Calu3 (cell line): ENCODE data around the gene DNAI2. TPM values are rescaled to one million over a fixed set of nuclear protein-coding genes. Genes with fewer than 3 reads are reported as not detected.

Source experiments
- BruUV-seq: library from RNA; stranded (reverse); fragments of 400-500 nt; replicated peaks from 2 replicates; lab custom pipeline; 2021; lab: Mats Ljungman, UMichigan
- CTCF ChIA-PET: fragments of 300-600 bp; sonication (Branson Sonifier 250); formaldehyde crosslinking; loops from one replicate; lab custom pipeline; 2022; ENCODE audit warnings: antibody characterized with exemption; lab: Charles Lee
- DNase-seq: peaks from one replicate; pipeline ENCODE4 v3.0.0; 2022
- H3K27ac Mint-ChIP-seq: one replicate; pipeline ENCODE4 v1.8.0; 2022; ENCODE audit warnings: mixed read lengths; ENCODE audit not compliant: unreplicated experiment
- H3K27me3 Mint-ChIP-seq: one replicate; pipeline ENCODE4 v1.8.0; 2022; ENCODE audit warnings: mixed read lengths; ENCODE audit not compliant: unreplicated experiment
- H3K36me3 Mint-ChIP-seq: one replicate; pipeline ENCODE4 v1.8.0; 2022; ENCODE audit warnings: mild to moderate bottlenecking, moderate library complexity, mixed read lengths; ENCODE audit not compliant: insufficient read depth, unreplicated experiment
- H3K4me1 Mint-ChIP-seq: one replicate; pipeline ENCODE4 v1.8.0; 2022; ENCODE audit warnings: mild to moderate bottlenecking, low read depth, mixed read lengths; ENCODE audit not compliant: unreplicated experiment
- H3K4me3 Mint-ChIP-seq: one replicate; pipeline ENCODE4 v1.8.0; 2022; ENCODE audit warnings: mild to moderate bottlenecking, low read depth, moderate library complexity, mixed read lengths; ENCODE audit not compliant: unreplicated experiment
- H3K9me3 Mint-ChIP-seq: one replicate; pipeline ENCODE4 v1.8.0; 2022; ENCODE audit warnings: low read depth, mixed read lengths; ENCODE audit not compliant: unreplicated experiment
- CTCF ChIP-seq: fragments of 200-600 bp; IDR thresholded peaks from one replicate; pipeline ENCODE4 v1.8.0; 2022; ENCODE audit warnings: antibody characterized with exemption; ENCODE audit not compliant: unreplicated experiment
- intact Hi-C: fragments of 100-400 bp; cut with micrococcal nuclease; formaldehyde crosslinking; loops from one replicate; pipeline ENCODE4 v1.10.0; 2022; ENCODE audit not compliant: unreplicated experiment
- total RNA-seq: library from RNA; stranded (reverse); gene quantifications from 2 replicates; pipeline ENCODE4 v1.2.3, GENCODE V29; 2022

DNAI2 gene
- total RNA-seq, 1 experiment from 2014 or later = not detected

GRCh38 chr17:74296548-74296936, 22.5 kb downstream of the DNAI2 start:
- no TSS peak for BruUV-seq
- Mint-ChIP-seq H3K4me3 (no peak overlapping the region), H3K36me3 (no peaks in the 10 kb centered on the region)

GRCh38 chr17:74297941-74298340, 23.9 kb downstream of the DNAI2 start:
- Mint-ChIP-seq H3K9me3 (no peaks in the 10 kb centered on the region), H3K4me3 (no peak overlapping the region), H3K36me3 (no peaks in the 10 kb centered on the region), H3K4me1 (peaks cover 9% of the 10 kb centered on the region), H3K27ac (no peak overlapping the region), H3K27me3 (peaks cover 73% of the 10 kb centered on the region)
- CTCF ChIA-PET = no interaction called here
- intact Hi-C loops = loop anchor here (10.0 kb wide), 1 partner anchor 197 kb away; no protein-coding TSS in a partner anchor
- BruUV-seq = no TSS peak
- no peak for TF ChIP-seq CTCF
- DNase-seq = no peak

More at GRCh38 chr17:74296548-74296936, 22.5 kb downstream of the DNAI2 start:
- H3K9me3 Mint-ChIP-seq = no peaks in the 10 kb centered on the region
- peak; percentile 51 for DNase-seq
- CTCF ChIA-PET = interaction anchor here (0.9 to 1.7 kb wide), 7 partner anchors 8 to 85 kb away, joined by 3 to 10 read pairs (median 3); partner anchors contain the start of gene TTYH2
- peaks cover 9% of the 10 kb centered on the region for H3K4me1 Mint-ChIP-seq
- intact Hi-C loops = loop anchor here (10.0 kb wide), 1 partner anchor 198 kb away; no protein-coding TSS in a partner anchor
- no peak overlapping the region for H3K27ac Mint-ChIP-seq
- peaks cover 71% of the 10 kb centered on the region for H3K27me3 Mint-ChIP-seq
- TF ChIP-seq CTCF = peak; percentile 30

- H3K9me3 Mint-ChIP-seq = no peaks in the 10 kb centered on the region
- intact Hi-C loops = loop anchor here (10.0 kb wide), 1 partner anchor 196 kb away; no protein-coding TSS in a partner anchor
- no peak overlapping the region for H3K4me3 Mint-ChIP-seq
- H3K36me3 Mint-ChIP-seq = no peaks in the 10 kb centered on the region
- peaks cover 73% of the 10 kb centered on the region for H3K27me3 Mint-ChIP-seq
- CTCF ChIA-PET = no interaction called here
- no peak overlapping the region for H3K27ac Mint-ChIP-seq
- DNase-seq = no peak
- TF ChIP-seq CTCF = no peak
- no TSS peak for BruUV-seq
- H3K4me1 Mint-ChIP-seq = peaks cover 9% of the 10 kb centered on the region
Observed at GRCh38 chr17:74298778-74299177, 24.7 kb downstream of the DNAI2 start.

GRCh38 chr17:74299226-74300009, 25.4 kb downstream of the DNAI2 start:
- Mint-ChIP-seq H3K27ac (no peak overlapping the region), H3K36me3 (no peaks in the 10 kb centered on the region), H3K27me3 (peaks cover 73% of the 10 kb centered on the region), H3K4me3 (no peak overlapping the region), H3K4me1 (peaks cover 9% of the 10 kb centered on the region), H3K9me3 (no peaks in the 10 kb centered on the region)
- intact Hi-C loops = loop anchor here (2.0 to 10.0 kb wide), 2 partner anchors 55 to 195 kb away; no protein-coding TSS in a partner anchor
- no peak for TF ChIP-seq CTCF
- CTCF ChIA-PET = interaction anchor here (0.5 kb wide), 1 partner anchor 11 kb away, joined by 4 read pairs; no protein-coding TSS in a partner anchor
- no TSS peak for BruUV-seq
- no peak for DNase-seq
